ENCODE measurements around the gene NOLC1.

NOLC1 gene

DNA sequence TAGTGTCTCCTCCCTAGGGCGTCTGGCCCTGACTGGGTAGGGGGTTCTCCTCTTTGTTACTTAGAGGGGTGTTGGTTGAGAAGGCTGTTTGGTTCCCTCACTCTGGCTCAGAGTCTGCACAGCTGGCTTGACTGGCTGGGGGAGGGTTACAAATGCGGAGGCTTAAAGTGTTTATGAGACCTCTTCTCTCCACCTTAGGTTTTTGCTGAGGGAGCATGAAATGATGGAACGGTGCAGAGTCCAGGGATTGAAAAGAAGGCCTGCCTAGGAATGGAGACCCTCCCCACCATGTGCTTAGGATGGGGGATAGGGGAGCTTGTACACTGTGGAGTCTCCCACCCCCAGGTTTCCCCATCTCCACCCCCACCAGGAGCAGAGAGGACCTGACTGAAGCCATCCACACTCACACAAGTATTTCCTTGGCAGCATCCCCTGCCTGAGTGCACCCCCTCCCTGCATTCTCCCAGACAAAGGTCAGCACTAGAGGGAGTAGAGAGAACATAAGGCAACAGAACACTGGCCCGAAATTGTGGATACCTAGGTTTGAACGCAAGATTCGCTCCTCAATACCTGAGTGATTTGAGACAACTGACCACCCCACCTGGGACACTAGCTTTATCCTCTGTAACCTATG, 30.3 kb upstream of the NOLC1 start:
- DNase-seq (ENCODE audit: low spot score), result no peak

- no peak for DNase-seq (ENCODE audit: low spot score)
Measured at GRCh38 chr10:102122450-102122849, 29.7 kb upstream of the NOLC1 start.

GRCh38 chr10:102123223-102123622, 29.0 kb upstream of the NOLC1 start:
- DNase-seq (ENCODE audit: low spot score), result no peak

DNA sequence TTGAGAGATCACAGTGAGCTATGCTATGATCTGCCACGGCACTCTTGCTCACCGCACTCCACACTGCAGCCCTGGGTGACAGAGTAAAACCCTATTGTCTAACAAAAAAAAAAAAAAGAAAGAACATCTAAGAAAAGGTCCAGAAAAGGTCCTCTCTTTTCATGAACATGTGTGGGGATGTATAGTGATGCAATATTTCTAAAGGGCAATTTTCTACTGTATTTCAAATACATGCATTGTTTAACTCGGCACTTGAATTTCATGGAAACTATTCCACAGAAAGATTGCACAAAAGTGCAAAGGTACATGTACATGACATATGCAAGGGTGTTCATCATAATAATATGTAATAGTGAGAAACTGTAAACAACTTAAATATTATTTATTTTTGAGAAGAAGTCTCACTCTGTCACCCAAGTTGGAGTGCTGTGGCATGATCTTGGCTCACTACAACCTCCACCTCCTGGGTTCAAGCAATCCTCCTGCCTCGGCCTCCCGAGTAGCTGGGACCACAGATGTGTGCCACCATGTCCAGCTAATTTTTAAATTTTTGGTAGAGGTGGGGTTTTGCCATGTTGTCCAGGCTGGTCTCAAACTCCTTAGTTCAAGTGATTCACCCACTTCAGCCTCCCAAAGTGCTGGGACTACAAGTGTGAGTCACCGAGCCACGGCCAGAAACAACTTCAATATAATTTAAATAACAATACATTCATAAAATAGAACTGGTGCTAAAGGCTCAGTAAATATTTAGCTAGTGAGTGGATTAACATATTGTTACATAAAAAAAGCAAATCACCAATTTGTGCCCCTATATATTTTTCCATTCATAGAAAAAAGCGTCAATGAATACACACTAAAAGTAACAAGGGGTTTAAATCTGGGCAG, 20.7 kb upstream of the NOLC1 start:
- DNase-seq (ENCODE audit: low spot score), result no peak

GRCh38 chr10:102132193-102132562, 20.0 kb upstream of the NOLC1 start:
- no peak for DNase-seq (ENCODE audit: low spot score)

DNA sequence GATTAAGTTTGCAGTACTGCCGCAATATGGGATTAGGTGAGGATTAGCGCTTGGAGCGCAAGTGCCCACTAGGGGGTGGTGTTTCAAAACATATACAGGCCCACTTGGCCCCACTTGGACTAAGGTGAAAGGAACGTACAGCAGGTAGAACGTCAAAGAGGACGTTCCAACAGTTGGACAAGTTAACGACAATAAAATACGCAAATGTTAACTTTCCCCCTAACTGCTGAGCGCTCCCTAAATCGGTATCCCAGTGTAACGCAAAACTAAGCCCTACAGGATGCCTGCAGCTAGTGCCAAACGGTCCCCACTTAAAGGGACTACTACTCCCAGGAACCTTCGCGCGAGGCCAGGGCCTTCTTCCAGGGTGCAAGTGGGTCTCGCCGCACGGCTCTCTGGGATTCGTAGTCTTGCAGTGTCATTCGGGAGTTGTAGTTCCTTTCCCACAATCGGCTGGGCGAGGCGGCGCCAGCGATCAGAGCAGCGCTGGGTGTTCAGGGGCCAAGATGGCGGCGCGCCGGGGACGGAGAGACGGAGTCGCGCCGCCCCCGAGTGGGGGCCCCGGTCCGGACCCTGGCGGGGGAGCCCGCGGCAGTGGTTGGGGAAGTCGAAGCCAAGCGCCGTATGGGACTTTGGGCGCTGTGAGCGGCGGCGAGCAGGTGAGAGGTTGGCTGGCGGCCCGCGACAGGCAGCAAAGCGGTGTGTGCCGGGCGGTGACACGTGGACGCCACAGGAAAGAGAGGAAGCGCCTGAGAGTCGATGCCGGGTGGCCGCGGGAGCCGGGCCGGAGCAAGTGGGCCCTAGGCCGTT, 19.4 kb upstream of the NOLC1 start, which contains the start of gene PPRC1:
PPRC1 (plus strand) TSS at position 478 of the 810 bp plus-strand sequence; CDS start at position 507, 29 bp downstream.
- peak; percentile 88 for DNase-seq (ENCODE audit: low spot score)

GRCh38 chr10:102133373-102134195, 18.6 kb upstream of the NOLC1 start:
- DNase-seq (ENCODE audit: low spot score), result peak; percentile 79

DNA sequence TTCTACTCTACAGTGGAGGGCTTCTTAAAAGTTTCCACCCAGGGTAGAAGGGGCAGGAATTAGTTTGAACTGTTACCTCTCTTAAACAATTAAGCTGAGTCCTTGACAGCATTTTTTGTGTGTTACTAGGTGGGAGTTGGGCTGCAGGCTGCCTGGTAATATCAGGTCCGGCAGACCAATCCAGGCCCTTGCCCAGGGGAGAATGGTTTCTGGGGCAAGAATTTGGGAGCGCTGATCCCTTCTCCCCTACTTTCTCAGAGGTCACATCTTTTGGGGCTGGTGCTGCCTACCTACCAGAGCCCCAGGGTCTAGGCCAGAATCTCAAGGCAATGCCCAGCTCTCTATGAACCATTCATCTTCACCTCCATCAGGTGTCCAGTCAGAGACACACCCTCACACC, 17.8 kb upstream of the NOLC1 start:
- no peak for DNase-seq (ENCODE audit: low spot score)

GRCh38 chr10:102135956-102136526, 16.1 kb upstream of the NOLC1 start:
- no peak for DNase-seq (ENCODE audit: low spot score)

DNA sequence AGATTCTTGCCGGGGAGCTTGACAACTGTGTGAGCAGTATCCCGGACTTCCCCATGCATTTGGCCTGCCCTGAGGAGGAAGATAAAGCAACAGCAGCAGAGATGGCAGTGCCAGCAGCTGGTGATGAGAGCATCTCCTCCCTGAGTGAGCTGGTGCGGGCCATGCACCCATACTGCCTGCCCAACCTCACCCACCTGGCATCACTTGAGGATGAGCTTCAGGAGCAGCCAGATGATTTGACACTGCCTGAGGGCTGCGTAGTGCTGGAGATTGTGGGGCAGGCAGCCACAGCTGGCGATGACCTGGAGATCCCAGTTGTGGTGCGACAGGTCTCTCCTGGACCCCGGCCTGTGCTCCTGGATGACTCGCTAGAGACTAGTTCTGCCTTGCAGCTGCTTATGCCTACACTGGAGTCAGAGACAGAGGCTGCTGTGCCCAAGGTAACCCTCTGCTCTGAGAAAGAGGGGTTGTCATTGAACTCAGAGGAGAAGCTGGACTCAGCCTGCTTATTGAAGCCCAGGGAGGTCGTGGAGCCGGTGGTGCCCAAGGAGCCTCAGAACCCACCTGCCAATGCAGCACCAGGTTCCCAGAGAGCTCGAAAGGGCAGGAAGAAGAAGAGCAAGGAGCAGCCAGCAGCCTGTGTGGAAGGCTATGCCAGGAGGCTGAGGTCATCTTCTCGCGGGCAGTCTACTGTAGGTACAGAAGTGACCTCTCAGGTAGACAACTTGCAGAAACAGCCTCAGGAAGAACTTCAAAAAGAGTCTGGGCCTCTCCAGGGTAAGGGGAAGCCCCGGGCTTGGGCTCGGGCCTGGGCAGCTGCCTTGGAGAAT, 12.7 kb upstream of the NOLC1 start:
- DNase-seq (ENCODE audit: low spot score), result no peak

DNA sequence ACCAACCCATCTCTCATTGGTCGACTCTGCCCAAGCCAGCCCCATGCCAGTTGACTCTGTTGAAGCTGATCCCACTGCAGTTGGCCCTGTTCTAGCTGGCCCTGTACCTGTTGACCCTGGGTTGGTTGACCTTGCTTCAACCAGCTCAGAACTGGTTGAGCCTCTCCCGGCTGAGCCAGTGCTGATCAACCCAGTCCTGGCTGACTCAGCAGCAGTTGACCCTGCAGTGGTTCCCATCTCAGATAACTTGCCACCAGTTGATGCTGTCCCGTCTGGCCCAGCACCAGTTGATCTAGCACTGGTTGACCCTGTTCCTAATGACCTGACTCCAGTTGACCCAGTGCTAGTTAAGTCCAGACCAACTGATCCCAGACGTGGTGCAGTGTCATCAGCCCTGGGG, 12.0 kb upstream of the NOLC1 start:
- no peak for DNase-seq (ENCODE audit: low spot score)

GRCh38 chr10:102140913-102141540, 11.2 kb upstream of the NOLC1 start:
- DNase-seq (ENCODE audit: low spot score), result no peak

DNA sequence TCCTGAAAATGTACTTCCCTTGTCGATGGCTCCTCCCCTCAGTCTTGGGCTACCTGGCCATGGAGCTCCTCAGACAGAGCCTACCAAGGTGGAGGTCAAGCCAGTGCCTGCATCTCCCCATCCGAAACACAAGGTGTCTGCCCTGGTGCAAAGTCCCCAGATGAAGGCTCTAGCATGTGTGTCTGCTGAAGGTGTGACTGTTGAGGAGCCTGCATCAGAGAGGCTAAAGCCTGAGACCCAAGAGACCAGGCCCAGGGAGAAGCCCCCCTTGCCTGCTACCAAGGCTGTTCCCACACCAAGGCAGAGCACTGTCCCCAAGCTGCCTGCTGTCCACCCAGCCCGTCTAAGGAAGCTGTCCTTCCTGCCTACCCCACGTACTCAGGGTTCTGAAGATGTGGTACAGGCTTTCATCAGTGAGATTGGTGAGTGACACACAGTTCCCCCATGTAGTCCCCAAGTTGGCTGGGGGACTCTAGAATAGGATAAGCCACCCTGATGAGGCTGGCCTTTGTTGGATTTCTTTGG, 10.5 kb upstream of the NOLC1 start:
- no peak for DNase-seq (ENCODE audit: low spot score)

DNA sequence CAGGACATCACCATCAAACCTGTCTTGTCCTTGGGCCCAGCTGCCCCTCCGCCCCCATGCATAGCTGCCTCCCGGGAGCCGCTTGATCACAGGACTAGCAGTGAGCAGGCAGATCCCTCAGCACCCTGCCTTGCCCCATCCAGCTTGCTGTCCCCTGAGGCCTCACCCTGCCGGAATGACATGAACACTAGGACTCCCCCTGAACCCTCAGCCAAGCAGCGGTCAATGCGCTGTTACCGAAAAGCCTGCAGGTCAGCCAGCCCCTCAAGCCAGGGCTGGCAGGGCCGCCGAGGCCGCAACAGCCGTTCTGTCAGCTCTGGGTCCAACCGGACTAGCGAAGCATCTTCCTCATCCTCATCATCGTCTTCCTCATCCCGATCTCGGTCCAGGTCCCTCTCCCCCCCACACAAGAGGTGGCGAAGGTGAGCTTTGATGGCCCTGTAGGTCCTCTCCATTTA, 5.2 kb upstream of the NOLC1 start:
- DNase-seq (ENCODE audit: low spot score), result no peak

DNA sequence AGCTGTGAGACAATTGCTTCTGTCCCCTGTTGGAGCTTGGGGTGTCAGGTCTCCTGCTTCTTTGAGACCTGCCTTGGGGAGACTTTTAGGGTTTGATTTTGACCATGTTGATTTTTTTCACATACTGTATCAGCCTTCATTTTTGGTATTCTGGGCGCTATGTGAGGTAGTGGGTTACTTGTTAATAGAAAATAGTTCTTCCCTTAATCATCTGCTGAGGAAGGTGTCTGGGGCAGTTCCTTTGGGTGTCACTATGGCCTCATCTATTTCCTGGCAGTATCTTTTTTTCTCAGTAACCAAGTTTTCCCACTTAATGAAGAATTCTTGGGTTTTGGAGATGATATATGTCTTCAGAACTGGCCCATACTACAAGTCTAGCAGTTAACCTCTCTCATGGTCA, 4.6 kb upstream of the NOLC1 start:
- DNase-seq (ENCODE audit: low spot score), result no peak

DNA sequence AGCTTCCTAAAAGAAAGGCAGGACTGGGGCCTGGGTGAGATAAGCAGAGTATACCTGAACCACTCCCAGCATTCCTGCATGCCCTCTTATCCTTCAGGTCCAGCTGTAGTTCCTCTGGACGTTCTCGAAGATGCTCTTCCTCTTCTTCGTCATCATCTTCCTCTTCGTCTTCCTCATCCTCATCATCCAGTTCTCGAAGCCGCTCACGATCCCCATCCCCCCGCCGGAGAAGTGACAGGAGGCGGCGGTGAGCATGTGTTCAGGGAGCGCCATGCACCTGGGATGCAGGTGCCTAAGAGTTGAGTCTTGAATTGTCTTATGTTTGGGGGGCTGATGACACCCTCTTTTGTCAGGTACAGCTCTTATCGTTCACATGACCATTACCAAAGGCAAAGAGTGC, 3.9 kb upstream of the NOLC1 start:
- no peak for DNase-seq (ENCODE audit: low spot score)

DNA sequence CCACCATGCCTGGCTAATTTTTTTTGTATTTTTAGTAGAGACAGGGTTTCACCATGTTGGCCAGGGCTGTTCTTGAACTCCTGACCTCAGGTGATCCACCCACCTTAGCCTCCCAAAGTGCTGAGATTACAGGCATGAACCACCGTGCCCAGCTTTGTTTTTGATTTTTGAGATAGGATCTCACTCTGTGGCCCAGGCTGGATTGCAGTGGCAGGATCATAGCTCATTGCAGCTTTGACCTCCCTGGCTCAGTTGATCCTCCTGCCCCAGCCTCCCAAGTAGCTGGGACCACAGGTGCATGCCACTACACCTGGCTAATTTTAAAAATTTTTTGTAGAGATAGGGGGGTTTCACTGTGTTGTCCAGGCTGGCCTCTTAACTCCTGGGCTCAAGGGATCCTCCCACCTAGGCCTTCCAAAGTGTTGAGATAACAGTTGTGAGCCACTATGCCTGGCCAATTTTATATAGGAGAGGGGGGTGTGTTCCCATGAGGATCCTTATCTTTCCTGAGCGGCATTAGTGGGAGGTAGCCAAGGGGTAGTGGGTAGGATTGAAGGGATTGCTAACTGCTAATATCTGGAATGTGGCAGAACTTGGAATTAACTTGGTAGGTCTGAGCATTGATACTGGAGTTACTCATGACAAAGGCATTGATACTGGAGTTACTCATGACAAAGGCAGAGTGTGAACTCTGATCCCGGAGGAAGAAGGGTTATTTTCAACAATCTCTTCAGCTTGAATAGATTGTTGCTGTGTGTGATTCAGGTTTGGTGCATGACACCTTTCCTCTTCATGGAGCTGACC, 1.0 kb upstream of the NOLC1 start:
- DNase-seq (ENCODE audit: low spot score), result no peak

DNA sequence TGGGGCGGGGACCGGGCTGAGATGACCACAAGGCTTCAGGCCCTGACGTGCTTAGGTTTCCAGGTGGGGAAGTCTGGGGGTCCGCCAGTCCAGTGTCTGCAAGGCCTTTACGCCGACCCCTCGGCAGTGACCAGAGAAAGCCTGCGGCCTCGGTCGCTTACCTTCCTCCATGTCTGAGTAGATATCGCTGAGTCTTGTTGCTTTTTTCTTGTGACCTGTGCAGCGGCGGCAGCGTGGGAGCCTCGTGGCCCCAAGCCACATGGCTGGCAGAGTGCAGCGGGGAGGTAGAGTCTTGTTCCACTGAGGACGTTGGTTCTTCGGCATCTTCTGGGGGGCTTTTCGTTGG, 329 bp downstream of the NOLC1 start:
- peak; percentile 38 for DNase-seq (ENCODE audit: low spot score)

GRCh38 chr10:102153093-102153620, 968 bp downstream of the NOLC1 start:
- no peak for DNase-seq (ENCODE audit: low spot score)
